HEK293T (cell line): ENCODE data around the gene TBC1D22A.

Experiments used
- L3MBTL2 ChIP-seq: fragments of 450-650 bp; conservative IDR thresholded peaks from 2 replicates; pipeline ENCODE4 v1.6.1; 2016; ENCODE audit warnings: mild to moderate bottlenecking
- SUZ12 ChIP-seq: fragments of 450-650 bp; IDR thresholded peaks from 2 replicates; pipeline ENCODE4 v1.6.1; 2016; ENCODE audit warnings: mild to moderate bottlenecking
- ZNF384 ChIP-seq: fragments of 450-650 bp; IDR thresholded peaks from 2 replicates; pipeline ENCODE4 v1.6.1; 2016

- TF ChIP-seq ZNF384 (no peak), L3MBTL2 (no peak), SUZ12 (no peak)
Measured at GRCh38 chr22:47210686-47211085, 448.2 kb downstream of the TBC1D22A start.
